A549 (cell line): ENCODE data around the gene NACC2.

ENCODE experiments used
- BHLHE40 ChIP-seq: IDR thresholded peaks from 2 replicates; pipeline ENCODE4 v1.6.1; 2012; ENCODE audit warnings: low read depth, low read length, inconsistent platforms
- CBX2 ChIP-seq: fragments of 200-600 bp; sonication (generic); IDR thresholded peaks from 2 replicates; pipeline ENCODE4 v1.6.1; 2016; ENCODE audit warnings: low read depth, mild to moderate bottlenecking, borderline replicate concordance
- CHD2 ChIP-seq: fragments of 150-350 bp; IDR thresholded peaks from 2 replicates; pipeline ENCODE4 v1.6.1; 2014; ENCODE audit warnings: low read length; ENCODE audit not compliant: partially characterized antibody
- EP300 ChIP-seq, 2 experiments: fragments of >200 bp; sonication (Bioruptor Twin); formaldehyde crosslinking; IDR thresholded peaks; 2 replicates in 1 of 2; 3 replicates in 1 of 2; pipeline ENCODE4 v1.6.1; 2016 to 2017
- FOSB ChIP-seq: fragments of 250-450 bp; sonication (Bioruptor Pico); IDR thresholded peaks from 2 replicates; pipeline ENCODE4 v1.5.0; 2020; ENCODE audit warnings: mild to moderate bottlenecking, moderate library complexity
- JUNB ChIP-seq: fragments of >200 bp; sonication (Bioruptor Twin); formaldehyde crosslinking; IDR thresholded peaks from 2 replicates; pipeline ENCODE4 v1.6.1; 2016
- MAZ ChIP-seq: fragments of 150-350 bp; IDR thresholded peaks from 2 replicates; pipeline ENCODE4 v1.6.1; 2014; ENCODE audit warnings: antibody characterized with exemption, low read depth, low read length, borderline replicate concordance
- MYC ChIP-seq: IDR thresholded peaks from 2 replicates; pipeline ENCODE4 v1.6.1; 2012; ENCODE audit warnings: mild to moderate bottlenecking, inconsistent platforms, low read length, improper control_type of control experiment, borderline replicate concordance
- POLR2A ChIP-seq: IDR thresholded peaks from 2 replicates; pipeline ENCODE4 v1.6.1; 2012; ENCODE audit warnings: mild to moderate bottlenecking, low read length
- RAD21 ChIP-seq, 2 experiments: fragments of >200 bp in 1 of 2; sonication (Bioruptor Twin) in 1 of 2; formaldehyde crosslinking in 1 of 2; IDR thresholded peaks in 1 of 2; conservative IDR thresholded peaks in 1 of 2; 2 replicates in 1 of 2; 3 replicates in 1 of 2; pipeline ENCODE4 v1.6.1; 2012 to 2018; ENCODE audit warnings: inconsistent platforms in 1 of 2
- RFX5 ChIP-seq: fragments of 450-650 bp; IDR thresholded peaks from 2 replicates; pipeline ENCODE4 v1.7.1; 2014; ENCODE audit warnings: antibody characterized with exemption, mild to moderate bottlenecking, moderate library complexity
- TP53 ChIP-seq: fragments of 250-450 bp; sonication (Bioruptor Pico); IDR thresholded peaks from 2 replicates; pipeline ENCODE4 v1.5.0; 2021; ENCODE audit warnings: mild to moderate bottlenecking, moderate library complexity
- TF ChIP-seq, protein P1 (sequence below): fragments of >200 bp; sonication (Bioruptor Twin); formaldehyde crosslinking; IDR thresholded peaks from 3 replicates; pipeline ENCODE4 v1.5.1; 2016

DNA sequence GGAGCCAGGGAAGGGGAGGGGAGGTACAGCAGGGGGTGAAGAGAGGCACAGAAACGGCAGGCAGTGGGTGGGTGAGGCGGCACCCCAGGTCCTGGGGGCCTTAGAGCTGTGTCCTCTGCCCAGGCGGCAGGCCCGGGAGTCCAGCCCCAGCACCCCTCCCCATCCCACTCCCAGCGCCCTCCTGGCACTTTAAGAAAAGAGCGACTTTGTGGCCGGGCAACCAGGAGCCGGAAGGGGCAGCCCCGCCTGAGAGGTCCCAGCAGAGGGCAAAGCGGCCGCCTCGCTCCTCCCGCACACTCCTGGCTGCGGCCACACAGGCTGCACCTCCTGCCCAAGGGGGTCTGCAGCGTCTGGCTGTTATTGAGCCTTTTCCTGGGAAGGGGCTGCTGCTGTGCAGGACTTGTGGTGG lies 42.6 kb downstream of the NACC2 start:
- TF ChIP-seq RFX5, result no peak
- no peak for TF ChIP-seq JUNB
- TF ChIP-seq POLR2A, result peak; percentile 79
- no peak for TF ChIP-seq MAZ
- TF ChIP-seq, protein P1, sequence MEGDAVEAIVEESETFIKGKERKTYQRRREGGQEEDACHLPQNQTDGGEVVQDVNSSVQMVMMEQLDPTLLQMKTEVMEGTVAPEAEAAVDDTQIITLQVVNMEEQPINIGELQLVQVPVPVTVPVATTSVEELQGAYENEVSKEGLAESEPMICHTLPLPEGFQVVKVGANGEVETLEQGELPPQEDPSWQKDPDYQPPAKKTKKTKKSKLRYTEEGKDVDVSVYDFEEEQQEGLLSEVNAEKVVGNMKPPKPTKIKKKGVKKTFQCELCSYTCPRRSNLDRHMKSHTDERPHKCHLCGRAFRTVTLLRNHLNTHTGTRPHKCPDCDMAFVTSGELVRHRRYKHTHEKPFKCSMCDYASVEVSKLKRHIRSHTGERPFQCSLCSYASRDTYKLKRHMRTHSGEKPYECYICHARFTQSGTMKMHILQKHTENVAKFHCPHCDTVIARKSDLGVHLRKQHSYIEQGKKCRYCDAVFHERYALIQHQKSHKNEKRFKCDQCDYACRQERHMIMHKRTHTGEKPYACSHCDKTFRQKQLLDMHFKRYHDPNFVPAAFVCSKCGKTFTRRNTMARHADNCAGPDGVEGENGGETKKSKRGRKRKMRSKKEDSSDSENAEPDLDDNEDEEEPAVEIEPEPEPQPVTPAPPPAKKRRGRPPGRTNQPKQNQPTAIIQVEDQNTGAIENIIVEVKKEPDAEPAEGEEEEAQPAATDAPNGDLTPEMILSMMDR, result no peak
- TF ChIP-seq FOSB (CRISPR knock-in tag), result no peak
- TF ChIP-seq CHD2, result no peak
- no peak for TF ChIP-seq EP300 (IDR thresholded peaks at IDR 0.05)
- no peak for TF ChIP-seq MYC
- no peak for TF ChIP-seq TP53
- TF ChIP-seq BHLHE40, result no peak
- TF ChIP-seq RAD21 (conservative IDR thresholded peaks at IDR 0.05 in 1 of 2, IDR thresholded peaks at IDR 0.05 in 1 of 2), result no peak
- TF ChIP-seq CBX2, result no peak
